Sciatic nerve (tissue), 2 donors: ENCODE data around the gene CHCHD6. TPM values are rescaled to one million over a fixed set of nuclear protein-coding genes. Genes with fewer than 3 reads are reported as not detected.
A peak's percentile ranks its signal among the peaks of the same experiment; 100 is the strongest.

Experiments used
- ATAC-seq: fragments of 200-7000 bp; cut with Tn5 transposase; one replicate; pipeline ENCODE4 v1.9.1; 2020; ENCODE audit warnings: mild to moderate bottlenecking, moderate library complexity
- DNase-seq: peaks from one replicate; pipeline ENCODE4 v3.0.0-alpha.2; 2020; ENCODE audit warnings: low spot score
- intact Hi-C: fragments of 100-400 bp; cut with DNase I; formaldehyde crosslinking; loops from one replicate; pipeline ENCODE4 v1.14.2; 2022
- total RNA-seq: library from RNA; stranded (reverse); fragmentation: NEBNext Ultra II Directional; extraction: Animal tissue kit (Norgen Biotek cat#: 25700); gene quantifications from one replicate; pipeline ENCODE4 v1.2.1, GENCODE V29; 2021
- donor health status: DM: no; HTN: no; CAD: no.
- donor health status: DM: no; HTN: no; CAD: no.

Gene CHCHD6
- total RNA-seq, 1 donor from 2014 or later, result 19.1 TPM

DNA sequence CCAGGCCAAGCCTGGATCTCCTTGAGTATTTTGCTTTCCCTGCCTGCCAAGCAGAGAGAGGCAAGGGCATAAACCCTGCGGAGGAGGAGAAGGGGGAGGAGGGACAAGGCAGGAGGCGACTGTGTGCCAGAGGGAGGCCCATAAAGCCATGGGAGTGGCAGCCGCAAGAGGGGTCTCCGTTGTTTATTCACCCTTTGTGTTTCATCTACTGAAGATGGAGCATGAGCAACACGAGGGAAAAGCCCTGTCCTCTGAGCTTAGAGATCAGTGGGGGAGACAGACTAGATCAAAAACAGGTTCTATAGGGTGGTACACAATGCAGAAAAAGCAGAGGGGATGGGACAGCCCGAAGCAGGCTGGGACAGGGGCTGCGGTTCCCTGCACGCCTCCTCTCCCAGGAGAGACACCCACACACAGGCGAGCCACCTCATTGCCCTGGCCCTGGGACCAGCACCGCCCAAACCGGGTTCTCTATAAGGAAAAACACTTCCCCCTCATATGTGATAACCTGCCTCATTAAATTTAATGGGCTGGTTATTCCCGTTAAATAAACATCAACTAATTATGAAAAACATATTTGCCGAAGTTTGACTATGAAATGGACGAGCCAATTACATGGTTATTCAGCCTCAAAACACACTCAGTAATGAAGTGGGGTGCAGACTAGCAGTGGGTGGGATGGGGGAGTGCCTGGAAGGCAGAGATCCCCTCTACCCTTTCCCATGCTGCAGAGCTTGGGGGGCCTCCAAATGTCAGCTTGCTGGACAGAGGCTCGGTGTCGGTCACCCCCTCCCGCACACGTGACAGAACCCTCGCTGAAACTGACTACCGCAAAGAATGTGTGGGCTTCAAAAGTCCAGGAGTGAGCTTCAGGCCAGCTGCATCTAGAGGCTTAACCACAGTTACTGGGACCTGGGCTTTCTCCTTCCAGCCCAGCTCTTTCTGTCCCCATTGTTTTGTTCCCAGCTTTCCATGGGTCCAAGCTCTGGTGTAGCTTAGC lies 264.7 kb downstream of the CHCHD6 start:
- intact Hi-C loops, result no loop called here
- no peak for DNase-seq
- ATAC-seq, result no peak

DNA sequence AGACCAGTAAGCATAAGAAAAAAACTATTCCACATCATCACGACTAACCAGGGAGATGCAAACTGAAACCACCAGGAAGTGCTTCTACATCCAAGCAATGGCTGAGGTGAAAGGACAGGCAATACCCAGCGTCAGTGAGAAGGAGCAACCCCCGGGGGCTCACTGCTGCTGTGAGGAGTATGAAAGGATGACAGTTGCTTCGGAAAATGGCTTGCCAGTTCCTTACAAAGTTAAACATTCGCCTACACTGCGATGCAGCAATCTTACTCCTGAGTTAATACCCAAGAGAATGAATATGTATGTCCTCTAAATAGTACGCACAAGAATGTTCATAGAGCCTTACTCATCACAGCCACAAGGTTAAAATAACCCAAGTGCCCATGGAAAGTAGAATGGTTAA lies 265.5 kb downstream of the CHCHD6 start:
- ATAC-seq (no peak), DNase-seq (no peak)
- intact Hi-C loops, result no loop called here

DNA sequence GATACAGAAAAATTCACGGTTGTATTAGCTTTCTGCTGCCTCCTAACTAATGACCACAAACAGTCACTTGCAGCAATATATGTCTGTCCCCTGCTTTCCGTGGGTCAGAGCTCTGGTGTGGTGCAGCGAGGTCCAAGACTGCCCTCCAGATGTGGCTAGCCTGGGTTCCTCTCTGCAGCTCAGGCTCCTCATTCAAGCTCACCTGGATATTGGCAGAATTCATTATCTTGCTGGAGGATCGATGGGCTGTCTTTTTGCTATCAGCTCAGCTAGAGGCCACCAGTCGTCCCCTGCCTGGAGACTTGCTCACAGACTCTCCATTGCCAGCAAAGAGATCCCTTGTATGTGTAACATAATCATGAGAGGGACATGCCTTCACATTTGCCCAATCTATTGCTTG lies 266.1 kb downstream of the CHCHD6 start:
- intact Hi-C loops, result no loop called here
- DNase-seq (no peak), ATAC-seq (no peak)

DNA sequence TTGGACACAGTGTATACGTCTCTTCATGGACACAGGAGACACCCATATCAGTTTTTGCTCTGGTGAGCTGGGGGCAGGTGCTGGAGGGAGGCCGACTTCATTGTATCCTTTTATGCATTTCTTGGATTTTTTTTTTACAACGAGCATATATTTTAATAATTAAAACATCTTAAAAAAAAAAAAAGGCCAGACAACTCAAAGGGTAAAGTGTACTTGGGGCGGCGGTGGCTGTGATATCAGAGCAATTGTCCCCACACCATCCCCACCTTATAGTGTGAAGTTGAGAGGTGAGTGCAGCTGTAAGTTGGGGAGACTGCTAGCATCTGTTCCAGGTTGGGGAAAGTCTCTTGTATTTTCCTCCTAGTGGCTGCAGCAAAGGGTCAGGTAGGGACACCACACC lies 266.9 kb downstream of the CHCHD6 start:
- DNase-seq, result no peak
- intact Hi-C loops, result no loop called here
- ATAC-seq, result no peak

DNA sequence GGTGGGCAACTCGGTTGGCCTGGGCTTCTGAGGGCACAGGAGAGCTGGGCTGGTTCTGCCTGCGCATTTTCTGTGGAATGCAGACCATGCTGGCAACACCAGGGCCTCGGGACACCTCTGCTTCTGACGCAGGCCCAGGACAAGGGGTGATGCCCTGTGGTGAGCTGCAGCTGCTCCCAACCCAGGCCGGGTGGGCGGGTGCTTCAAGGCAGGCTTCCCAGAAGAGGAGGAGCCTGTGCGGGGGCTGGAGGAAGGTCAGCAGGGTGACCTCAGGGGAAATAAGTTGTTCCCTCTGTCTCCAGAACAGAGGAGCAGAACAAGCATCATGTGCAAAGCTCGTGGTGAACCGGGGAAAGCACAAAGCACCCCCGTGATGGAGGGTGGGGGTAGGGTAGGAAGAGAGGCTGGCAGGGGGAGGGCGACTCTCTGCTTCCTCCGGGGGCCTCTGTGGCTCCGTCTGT lies 267.9 kb downstream of the CHCHD6 start:
- DNase-seq (peak; percentile 90), ATAC-seq (peak; percentile 95)
- intact Hi-C loops, result no loop called here

DNA sequence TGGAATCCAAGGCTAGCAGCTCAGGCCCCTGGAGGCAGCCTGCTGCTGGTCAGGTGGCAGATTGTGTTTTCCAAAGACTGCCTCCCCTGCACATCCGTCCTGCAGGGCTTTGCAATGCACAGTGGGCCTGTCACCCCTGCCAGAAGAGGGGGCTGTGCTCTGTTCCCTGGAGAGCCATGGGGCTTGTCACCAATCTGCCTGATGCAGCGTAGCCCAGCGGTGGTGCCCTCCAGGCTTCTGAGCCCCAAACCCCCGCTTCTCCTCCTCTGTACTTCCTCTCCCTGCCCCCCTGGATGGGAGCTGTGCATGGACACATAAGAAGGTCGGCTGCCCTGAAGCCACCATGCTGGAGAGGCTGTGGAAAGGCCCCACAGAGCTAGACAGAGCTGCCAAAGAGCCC lies 268.8 kb downstream of the CHCHD6 start:
- intact Hi-C loops, result no loop called here
- DNase-seq (no peak), ATAC-seq (no peak)

DNA sequence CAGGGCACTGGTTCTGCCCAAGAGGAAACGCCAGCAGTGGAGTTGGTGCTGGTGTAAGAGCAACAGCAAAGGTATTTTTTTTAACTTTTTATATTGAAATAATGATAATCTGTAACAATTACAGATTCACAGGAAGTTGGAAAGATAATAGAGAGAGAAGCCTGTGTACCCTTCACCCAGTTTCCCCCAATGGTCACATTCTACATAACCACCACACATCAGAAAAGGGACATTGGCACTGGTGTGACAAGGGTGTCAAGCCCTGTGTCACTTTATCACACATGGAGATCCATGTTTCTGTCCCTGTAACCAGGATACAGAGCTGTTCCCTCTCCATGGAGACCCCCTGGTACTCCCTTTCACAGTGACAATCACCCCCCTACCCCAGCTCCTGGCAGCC lies 269.8 kb downstream of the CHCHD6 start:
- no peak for DNase-seq
- no peak for ATAC-seq
- intact Hi-C loops, result no loop called here

DNA sequence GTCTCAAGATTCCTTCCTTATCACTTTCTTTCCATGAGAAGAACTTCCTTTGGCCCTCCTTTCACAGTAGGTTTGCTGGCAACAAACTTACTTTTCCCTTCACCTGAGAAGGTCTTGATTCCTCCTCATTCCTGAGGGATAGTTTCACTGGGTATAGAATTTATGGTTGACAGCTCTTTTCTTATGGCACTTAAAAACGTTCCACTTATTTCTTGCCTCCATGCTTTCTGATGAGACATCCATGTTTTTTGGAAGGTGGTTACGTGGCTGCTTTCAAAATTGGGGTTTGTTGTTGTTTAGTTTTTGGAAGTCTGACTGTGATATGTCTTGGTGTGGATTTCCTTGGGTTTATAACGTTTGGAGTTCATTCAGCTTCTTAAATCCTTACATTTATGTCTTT lies 270.7 kb downstream of the CHCHD6 start:
- intact Hi-C loops, result no loop called here
- DNase-seq (no peak), ATAC-seq (no peak)

DNA sequence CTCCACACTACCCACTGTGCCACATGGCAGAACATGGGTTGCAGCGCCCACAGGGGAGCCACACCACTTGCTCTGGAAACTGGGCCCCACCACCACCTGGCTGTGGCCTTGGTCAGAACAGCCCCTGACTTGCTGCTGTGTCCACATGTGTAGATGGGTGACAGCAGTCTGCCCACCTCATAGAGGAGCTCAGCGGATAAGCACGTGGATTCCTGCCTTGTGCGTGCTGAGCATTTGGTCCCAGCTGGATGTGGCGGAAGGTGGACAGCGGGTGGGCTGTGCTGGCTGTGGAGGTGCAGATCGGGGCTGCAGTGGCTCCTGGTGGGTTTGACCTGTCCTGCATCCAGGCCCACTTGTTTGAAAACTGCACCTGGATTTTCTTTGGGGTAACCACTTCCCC lies 272.9 kb downstream of the CHCHD6 start:
- DNase-seq (no peak), ATAC-seq (no peak)
- intact Hi-C loops, result no loop called here

DNA sequence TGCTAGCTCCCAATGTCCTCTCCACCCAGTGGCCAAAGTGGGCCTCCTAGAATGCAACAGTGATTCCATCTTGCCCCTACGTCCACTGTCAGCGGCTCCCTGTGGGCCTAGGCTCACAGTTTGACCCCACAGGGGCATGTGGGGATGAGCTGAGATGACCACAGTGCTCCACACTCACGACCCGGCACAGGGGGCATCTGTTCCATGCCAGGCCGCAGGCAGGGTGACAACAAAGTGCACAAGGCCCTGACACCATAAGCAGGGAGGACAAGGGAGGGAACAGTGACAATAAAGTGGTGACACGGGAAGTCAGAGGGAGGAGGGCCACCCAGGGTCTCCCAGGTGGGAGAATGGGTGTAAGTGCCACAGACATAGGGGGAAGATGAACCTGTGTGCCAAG lies 273.8 kb downstream of the CHCHD6 start:
- intact Hi-C loops, result no loop called here
- ATAC-seq, result no peak
- DNase-seq, result no peak

DNA sequence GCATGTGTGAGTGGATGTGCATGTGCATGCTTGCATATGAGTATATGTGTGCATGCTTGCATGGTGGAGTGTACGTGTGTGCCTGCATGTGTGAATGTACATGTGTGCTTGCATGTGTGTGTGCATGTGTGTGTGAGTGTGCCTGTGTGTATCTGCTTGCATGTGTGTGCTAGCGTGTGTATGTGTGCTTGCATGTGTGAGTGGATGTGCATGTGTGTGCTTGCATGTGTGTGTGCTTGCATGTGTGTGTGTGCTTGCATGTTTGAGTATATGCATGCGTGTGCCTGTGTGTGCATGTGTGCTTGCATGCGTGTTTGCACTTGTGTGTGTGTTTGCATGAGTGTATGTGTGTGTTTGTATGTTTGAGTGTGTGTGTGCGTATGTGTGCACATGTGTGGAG lies 274.3 kb downstream of the CHCHD6 start:
- intact Hi-C loops, result no loop called here
- DNase-seq (no peak), ATAC-seq (no peak)

DNA sequence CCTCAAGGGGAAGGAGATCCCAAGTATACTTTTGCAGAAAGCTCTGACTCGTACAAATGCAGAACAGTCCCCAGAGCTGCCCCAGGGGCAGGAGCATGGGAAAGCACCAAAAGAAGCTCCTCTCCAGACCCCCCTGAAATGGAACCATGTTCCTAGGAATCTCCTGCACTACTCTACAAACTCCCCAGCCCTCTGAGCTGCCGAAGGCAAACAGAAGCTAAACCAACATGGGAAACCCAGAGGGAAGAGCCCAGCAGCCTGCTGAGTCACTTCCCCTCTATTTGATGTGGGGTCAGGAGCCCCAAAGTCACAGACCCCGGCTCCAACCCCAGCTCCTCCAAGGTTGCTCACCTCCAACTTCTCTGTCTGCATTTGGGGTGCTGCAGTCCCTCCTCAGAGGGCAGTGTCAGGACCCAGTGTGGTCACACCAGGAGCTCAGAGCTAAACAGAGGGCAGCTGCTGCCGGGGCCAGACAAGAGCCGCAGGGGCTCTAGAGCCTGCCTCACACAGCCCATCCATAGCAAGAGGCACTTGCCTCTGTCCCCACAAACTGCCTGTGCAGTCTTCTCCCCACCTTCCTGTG lies 275.1 kb downstream of the CHCHD6 start:
- DNase-seq (no peak), ATAC-seq (no peak)
- intact Hi-C loops, result no loop called here

DNA sequence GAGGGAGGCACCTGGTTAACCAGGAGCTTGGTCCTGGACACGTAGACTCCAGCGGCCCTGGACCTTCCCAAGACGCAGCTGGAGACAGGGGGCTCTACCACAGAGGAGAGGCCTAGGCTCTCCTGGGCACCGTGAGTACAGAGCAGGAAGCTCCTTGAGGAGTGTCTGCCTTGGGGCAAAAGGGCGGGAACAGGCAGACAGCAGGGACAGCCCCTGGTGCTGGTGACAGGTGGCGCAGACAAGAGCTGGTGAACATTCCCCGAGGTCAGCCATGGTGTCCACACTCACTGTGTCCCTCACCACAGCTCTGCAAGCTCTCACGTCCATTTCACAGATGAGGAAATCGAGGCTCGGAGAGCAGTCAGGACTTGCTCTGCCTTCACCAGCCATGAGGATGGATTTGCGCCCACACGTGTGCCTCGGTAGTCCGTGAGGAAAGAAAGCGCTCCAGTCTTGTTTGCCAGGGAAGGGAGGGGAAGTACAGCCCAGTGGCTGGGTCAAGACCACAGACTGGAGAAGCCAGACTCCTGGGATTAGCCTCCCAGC lies 276.3 kb downstream of the CHCHD6 start:
- ATAC-seq, result no peak
- intact Hi-C loops, result loop anchor here (5.0 kb wide), 1 partner anchor 228 kb away; no protein-coding TSS in a partner anchor
- DNase-seq, result no peak

DNA sequence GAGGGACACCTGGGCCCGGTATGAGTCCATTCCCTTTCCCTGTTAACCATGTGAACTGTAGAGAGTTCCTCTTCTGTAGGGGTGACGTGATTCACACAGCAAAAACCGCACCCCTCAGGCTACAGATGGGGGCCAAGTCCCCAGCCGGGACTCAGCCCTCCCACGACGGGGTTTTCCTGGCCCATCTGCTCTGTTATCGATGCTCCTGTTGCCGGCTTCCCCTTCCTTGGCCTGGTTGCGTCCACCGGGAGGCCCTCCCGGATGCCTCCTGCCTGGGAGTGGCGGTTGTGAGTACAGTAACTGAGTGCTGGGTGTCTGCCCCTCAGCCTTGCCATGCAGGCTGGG lies 278.1 kb downstream of the CHCHD6 start:
- peak; percentile 38 for ATAC-seq
- no peak for DNase-seq
- intact Hi-C loops, result loop anchor here (5.0 kb wide), 1 partner anchor 230 kb away; no protein-coding TSS in a partner anchor

DNA sequence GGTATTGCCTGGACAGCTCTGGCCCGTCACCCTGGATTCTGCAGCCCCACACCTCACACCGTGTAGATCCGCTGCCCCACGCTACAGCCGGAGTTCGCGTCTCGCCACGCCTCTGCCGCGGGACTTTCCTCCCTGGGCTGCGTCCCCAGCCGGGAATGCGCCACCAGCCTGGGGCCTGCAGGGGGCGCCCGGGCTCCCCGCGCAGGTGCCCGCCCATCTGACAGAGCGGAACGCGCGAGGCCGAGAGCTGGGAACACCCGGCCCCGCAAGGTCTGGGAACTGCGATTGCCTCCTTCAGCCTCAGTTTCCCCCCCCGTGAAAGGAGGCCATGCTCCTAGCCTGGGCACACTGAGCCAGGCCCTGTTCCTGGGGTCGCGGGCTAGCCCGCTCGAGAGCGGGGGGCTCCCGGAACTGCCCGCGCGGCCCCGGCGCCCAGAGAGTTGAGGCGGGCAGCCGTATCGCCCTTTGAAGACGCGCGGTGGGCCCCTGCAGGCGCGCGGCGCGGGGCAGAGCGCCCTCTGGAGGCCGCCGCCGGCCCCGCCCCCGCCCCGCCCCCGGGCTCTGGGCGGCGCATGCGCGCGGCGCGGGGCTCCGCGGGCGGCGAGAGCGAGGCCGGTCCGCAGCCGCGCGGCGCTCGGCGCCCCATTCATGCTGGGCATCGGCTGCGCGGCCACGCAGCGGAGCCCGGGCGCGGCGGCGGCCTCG lies 278.6 kb downstream of the CHCHD6 start, which contains the start of gene PLXNA1:
TSS of gene PLXNA1 (plus strand) at position 645 of the 705 bp plus-strand sequence. CDS start 5,479 bp downstream, outside the sequence.
- ATAC-seq (peak; percentile 84), DNase-seq (peak; percentile 86)
- intact Hi-C loops, result loop anchor here (5.0 kb wide), 1 partner anchor 230 kb away; no protein-coding TSS in a partner anchor

DNA sequence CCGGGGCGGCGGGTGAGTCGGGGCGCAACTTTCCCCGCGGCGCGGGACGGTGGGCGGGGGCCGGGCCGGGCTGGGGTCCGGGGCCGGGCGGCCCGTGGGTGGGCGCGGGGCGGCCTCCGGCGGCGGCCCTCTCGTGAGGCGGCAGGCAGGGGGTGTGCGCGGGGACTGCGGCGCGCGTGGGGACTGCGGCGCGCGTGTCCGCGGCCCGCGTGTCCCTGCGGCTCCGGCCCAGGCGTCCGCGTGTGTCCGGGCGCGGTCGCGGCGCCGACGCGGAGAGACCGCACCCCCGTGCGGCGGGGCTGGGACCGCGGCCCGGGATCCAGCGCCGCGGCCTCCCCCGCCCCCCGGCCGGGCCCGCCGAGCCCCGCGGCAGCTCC lies 279.2 kb downstream of the CHCHD6 start:
- ATAC-seq (no peak), DNase-seq (no peak)
- intact Hi-C loops, result loop anchor here (5.0 kb wide), 1 partner anchor 231 kb away; no protein-coding TSS in a partner anchor

DNA sequence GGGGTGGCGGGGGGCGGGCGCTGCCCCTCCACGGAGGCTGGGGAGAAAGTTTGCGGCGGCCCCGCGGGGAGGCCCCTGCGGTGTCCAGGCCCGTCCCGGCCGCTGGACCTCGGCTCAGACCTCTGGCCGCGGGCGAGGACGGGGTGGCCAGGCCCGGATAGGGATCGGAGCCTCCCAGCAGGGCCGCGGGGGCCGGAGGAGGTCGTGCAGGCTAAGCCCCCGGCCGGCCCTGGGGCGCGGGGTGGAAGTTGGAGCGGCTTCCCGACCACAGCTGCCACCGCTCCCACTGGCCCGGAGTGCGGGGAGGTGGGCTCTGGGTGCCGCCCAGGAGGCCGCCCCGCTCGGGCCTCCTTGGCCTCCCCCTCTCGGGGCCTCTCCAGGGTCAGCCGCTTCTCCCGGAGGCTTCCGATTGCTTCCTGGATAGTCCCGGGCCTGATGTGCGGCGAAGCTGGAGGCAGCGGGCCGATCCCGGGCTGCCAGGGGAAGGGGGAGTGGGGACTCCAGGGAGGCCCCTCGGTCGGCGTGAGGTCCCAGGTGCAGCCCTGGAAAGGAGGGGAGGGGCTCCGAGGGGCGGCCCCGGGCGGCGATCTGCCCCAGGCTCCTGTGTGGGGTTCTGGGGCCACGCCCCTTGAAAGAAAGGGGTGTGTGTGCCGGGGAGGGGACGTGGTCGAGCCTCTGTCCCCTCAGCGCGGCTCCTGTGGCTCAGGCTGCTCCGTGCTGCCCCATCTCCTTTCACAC lies 279.8 kb downstream of the CHCHD6 start:
- ATAC-seq (peak; percentile 6), DNase-seq (no peak)
- intact Hi-C loops, result loop anchor here (5.0 kb wide), 1 partner anchor 232 kb away; no protein-coding TSS in a partner anchor

DNA sequence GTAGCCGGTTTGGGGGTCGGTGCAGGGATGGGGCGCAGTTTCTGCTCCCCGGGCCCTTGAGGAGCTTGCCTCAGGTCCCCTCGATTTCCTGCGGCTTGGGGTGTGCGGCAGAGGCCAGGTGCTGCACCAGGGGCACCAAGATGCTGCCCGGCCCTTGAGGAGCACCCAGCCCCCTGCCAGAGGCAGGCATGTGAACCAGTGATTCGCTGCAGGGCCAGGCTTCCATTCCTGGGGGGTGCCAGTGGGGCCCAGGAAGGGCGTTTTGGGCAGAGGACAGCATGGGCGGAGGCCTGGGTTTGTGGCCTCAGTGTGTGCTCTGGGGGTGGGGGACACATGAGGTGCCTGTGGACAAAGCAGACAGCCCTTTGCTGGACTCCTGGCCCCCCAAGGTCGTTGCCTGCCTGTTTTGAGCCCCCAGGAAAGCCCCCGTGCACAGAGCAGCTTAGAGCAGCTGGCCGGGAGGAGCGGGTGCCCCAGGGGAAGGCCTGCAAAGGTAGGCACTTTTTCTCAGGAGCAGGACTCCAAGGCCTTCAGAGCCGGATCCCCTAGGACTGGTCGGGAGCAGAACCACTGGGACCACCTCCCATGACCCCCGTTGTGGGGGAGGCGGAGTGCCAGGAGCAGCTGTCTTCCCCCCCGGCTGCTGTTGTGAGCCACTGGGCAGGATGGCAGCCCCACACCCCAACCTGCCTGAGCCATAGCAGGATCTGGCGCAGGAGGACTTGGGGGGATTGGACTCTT lies 280.5 kb downstream of the CHCHD6 start:
- no peak for DNase-seq
- intact Hi-C loops, result loop anchor here (5.0 kb wide), 1 partner anchor 232 kb away; no protein-coding TSS in a partner anchor
- no peak for ATAC-seq
